Glutamatergic neuron (in vitro differentiated cells): Measurements from ENCODE around the gene CPXM1. TPM values are rescaled to one million over a fixed set of nuclear protein-coding genes. Genes with fewer than 3 reads are reported as not detected.

Experiments used
- DNase-seq: peaks from one replicate; pipeline ENCODE4 v3.0.0; 2022
- H3K27ac Mint-ChIP-seq: one replicate; pipeline ENCODE4 v1.8.0; 2020; ENCODE audit warnings: mild to moderate bottlenecking, mixed read lengths, inconsistent platforms; ENCODE audit not compliant: unreplicated experiment
- H3K27me3 Mint-ChIP-seq: one replicate; pipeline ENCODE4 v1.8.0; 2020; ENCODE audit warnings: mild to moderate bottlenecking, moderate library complexity, mixed read lengths, inconsistent platforms; ENCODE audit not compliant: unreplicated experiment
- H3K36me3 Mint-ChIP-seq: one replicate; pipeline ENCODE4 v1.8.0; 2020; ENCODE audit warnings: mild to moderate bottlenecking, mixed read lengths, inconsistent platforms; ENCODE audit not compliant: unreplicated experiment
- H3K4me1 Mint-ChIP-seq: one replicate; pipeline ENCODE4 v1.8.0; 2020; ENCODE audit warnings: mild to moderate bottlenecking, low read depth, mixed read lengths, inconsistent platforms; ENCODE audit not compliant: unreplicated experiment
- H3K4me3 Mint-ChIP-seq: one replicate; pipeline ENCODE4 v1.8.0; 2020; ENCODE audit warnings: mild to moderate bottlenecking, mixed read lengths, inconsistent platforms; ENCODE audit not compliant: unreplicated experiment
- H3K9me3 Mint-ChIP-seq: one replicate; pipeline ENCODE4 v1.8.0; 2020; ENCODE audit warnings: mild to moderate bottlenecking, moderate library complexity, mixed read lengths, inconsistent platforms; ENCODE audit not compliant: unreplicated experiment
- CTCF ChIP-seq: fragments of 200-600 bp; sonication (generic); IDR thresholded peaks from one replicate; pipeline ENCODE4 v1.5.0; 2021; ENCODE audit not compliant: partially characterized antibody, unreplicated experiment
- total RNA-seq: library from RNA; stranded (reverse); fragmentation: NEBNext Ultra II Directional; extraction: Animal tissue kit (Norgen Biotek cat#: 25700); gene quantifications from one replicate; pipeline ENCODE4 v1.2.1, GENCODE V29; 2021; ENCODE audit not compliant: unreplicated experiment

The CPXM1 gene
- total RNA-seq, 1 donor from 2014 or later, result 28.1 TPM

- no peak overlapping the region for H3K4me3 Mint-ChIP-seq
- no peak for TF ChIP-seq CTCF
- peaks cover 6% of the 10 kb centered on the region for H3K27me3 Mint-ChIP-seq
- DNase-seq, result no peak
- H3K27ac Mint-ChIP-seq, result no peak overlapping the region
- no peaks in the 10 kb centered on the region for H3K4me1 Mint-ChIP-seq
- peaks cover 3% of the 10 kb centered on the region for H3K9me3 Mint-ChIP-seq
- H3K36me3 Mint-ChIP-seq, result no peaks in the 10 kb centered on the region
These were observed 25.3 kb upstream of the CPXM1 start for GRCh38 chr20:2825761-2826160.

GRCh38 chr20:2822073-2822472, 21.6 kb upstream of the CPXM1 start:
- TF ChIP-seq CTCF, result no peak
- peaks cover 5% of the 10 kb centered on the region for H3K9me3 Mint-ChIP-seq
- no peak overlapping the region for H3K4me3 Mint-ChIP-seq
- H3K36me3 Mint-ChIP-seq, result peaks cover 5% of the 10 kb centered on the region
- no peak overlapping the region for H3K27ac Mint-ChIP-seq
- peaks cover 3% of the 10 kb centered on the region for H3K4me1 Mint-ChIP-seq
- peaks cover 16% of the 10 kb centered on the region for H3K27me3 Mint-ChIP-seq
- DNase-seq, result no peak

GRCh38 chr20:2820896-2821869, 20.8 kb upstream of the CPXM1 start:
- no peak for TF ChIP-seq CTCF
- Mint-ChIP-seq H3K9me3 (peaks cover 5% of the 10 kb centered on the region), H3K4me1 (peaks cover 3% of the 10 kb centered on the region), H3K27me3 (peaks cover 16% of the 10 kb centered on the region), H3K27ac (no peak overlapping the region), H3K36me3 (peaks cover 5% of the 10 kb centered on the region), H3K4me3 (no peak overlapping the region)
- DNase-seq, result no peak

GRCh38 chr20:2820084-2820895, 19.9 kb upstream of the CPXM1 start:
- H3K27me3 Mint-ChIP-seq, result peaks cover 16% of the 10 kb centered on the region
- H3K36me3 Mint-ChIP-seq, result peaks cover 5% of the 10 kb centered on the region
- DNase-seq, result no peak
- no peak overlapping the region for H3K27ac Mint-ChIP-seq
- TF ChIP-seq CTCF, result no peak
- peak overlapping the region; percentile 60 for H3K4me3 Mint-ChIP-seq
- peaks cover 9% of the 10 kb centered on the region for H3K9me3 Mint-ChIP-seq
- peaks cover 3% of the 10 kb centered on the region for H3K4me1 Mint-ChIP-seq
